Kidney glomerular epithelial cell (primary cell): ENCODE measurements around the gene RTL9.

ENCODE experiments used
- DNase-seq: peaks from one replicate; lab custom pipeline; 2025; lab: John Stamatoyannopoulos, UW

Gene RTL9

GRCh38 chrX:110341189-110342035 is 17.2 kb upstream of the RTL9 start:
- DNase-seq: no peak

GRCh38 chrX:110346681-110347080 is 12.0 kb upstream of the RTL9 start:
- DNase-seq: no peak

DNA sequence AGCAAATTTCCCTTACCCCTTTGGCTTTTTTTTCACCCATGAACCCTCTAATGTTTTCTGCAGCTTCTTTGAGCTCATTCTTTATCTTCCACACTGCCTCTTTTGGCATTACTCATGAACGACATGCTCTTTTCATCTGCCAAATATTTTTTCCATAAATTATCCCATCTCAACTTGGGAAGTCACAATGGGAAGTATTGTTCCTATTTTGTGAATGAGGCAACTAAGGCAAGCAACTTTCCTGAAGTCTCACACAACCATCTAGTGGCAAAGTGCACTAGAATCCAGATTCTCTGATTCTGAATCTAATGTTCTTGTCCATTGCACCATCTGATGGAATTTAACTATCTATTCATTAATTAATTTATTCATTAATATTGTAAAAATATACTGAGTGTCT is 625 bp downstream of the RTL9 start:
- DNase-seq: no peak

- no peak for DNase-seq
Observed at GRCh38 chrX:110363244-110363643, 4.6 kb downstream of the RTL9 start.

DNA sequence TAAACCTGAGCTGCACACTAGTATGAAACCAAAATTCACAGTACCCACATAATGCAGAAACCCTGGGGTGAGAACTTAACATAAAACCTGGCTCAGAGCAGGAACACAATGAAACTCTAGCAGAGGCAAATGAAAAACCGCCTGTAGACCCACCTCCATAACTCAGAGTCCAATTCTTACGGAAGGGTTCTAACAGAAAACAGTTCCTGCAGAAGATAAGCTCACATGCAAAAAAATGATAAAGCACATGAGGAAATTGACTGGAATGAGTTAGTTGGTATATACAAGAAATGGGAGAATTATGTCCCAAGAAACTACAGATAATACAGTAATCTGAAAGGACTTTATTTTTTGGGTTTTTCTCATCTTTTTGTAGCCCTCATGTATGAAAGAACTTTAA is 14.7 kb downstream of the RTL9 start:
- no peak for DNase-seq

DNA sequence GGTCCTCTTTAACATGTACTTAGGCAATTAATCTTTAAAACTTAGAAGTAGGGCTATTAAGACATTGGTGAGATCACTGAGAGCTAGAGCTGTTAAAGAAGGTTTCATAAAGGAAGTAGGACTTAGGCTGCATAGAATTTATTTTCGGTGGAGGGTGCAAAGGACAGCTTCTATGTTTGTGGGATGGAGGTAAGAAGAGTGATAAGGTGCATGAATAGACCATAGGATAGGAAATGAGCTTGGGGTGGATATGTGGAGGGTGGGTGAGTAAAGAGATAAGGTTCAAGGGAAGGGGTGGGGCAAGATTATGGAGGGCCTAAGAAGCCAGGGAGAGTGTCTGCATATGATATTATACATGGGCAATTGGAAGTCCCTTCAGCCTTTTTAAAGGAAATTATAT is 15.9 kb downstream of the RTL9 start:
- no peak for DNase-seq

DNA sequence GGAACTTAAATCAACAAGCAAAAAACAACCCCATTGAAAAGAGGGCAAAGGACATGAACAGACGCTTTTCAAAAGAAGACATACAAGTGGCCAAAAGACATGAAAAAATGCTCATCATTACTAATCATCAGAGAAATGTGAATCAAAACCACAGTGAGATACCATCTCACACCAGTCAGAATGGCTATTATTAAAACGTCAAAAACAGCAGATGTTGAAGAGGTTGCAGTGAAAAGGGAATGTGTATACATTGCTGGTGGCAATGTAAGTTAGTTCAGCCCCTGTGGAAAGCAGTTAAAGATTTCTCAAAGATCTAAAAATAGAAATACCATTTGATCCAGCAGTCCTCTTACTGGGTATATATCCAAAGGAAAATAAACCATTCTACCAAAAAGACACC is 22.6 kb downstream of the RTL9 start:
- DNase-seq: no peak

GRCh38 chrX:110383414-110383813 is 24.8 kb downstream of the RTL9 start:
- DNase-seq: peak; percentile 53

DNA sequence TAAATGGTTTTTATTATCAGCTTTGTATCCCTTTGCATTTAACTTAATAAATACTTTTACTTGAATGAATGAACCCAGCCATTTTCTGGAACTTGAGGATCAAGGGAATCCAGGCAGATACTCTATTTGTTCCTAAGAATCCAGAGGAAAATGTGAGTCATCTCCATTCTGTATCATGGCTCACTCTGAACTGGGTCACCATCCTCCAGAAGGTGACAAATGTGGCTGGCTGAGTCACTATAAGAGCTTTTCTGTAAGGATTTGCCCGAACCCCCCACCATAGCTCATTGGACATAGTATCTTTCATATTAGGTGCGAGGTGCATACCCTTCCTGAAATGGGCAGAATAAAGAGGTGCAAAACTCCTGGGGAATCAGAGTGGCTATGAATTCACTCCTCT is 25.8 kb downstream of the RTL9 start:
- DNase-seq: no peak

DNA sequence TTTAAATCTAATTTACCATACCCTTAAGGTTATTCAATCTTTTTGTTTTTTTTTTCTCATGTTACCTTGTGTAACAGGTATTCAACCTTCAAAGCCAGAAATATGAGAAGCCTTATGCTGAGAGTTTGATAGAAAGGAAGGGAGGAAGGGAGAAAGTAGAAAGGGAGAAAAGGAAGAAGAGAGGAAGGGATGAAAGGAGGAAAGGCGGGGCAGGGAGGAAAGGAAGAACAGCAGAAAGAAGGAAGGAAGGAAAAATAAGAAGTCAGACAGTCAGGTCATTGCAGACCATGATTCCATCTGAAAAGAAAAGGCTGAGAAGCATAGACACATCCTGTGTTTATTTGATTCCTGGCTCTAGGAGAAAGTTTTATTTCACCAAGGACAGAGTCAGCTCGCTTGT is 30.9 kb downstream of the RTL9 start:
- DNase-seq: no peak

- DNase-seq: no peak
Observed at GRCh38 chrX:110391086-110391485, 32.4 kb downstream of the RTL9 start.

DNA sequence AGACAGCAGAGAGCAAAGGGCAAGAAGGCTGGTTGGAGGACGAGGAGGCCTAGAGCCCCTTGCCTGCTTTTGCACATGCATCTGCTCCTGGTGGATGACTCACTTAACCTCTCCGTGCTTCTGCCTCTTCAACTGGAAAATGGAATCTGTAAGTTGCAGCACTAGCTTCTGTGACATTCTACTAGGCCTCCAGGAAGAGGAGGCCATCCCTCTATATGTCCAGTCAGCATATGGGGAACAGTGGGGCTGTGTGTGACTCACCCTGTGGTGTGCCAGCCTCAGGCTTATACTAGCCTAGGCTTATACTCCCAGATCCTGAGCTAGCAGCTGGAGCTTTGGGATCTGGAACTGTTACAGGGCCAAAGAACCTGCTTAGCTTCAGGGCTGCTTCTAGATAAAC is 36.0 kb downstream of the RTL9 start:
- DNase-seq: peak; percentile 61

GRCh38 chrX:110395877-110396276 is 37.2 kb downstream of the RTL9 start:
- no peak for DNase-seq

- no peak for DNase-seq
Observed at GRCh38 chrX:110396735-110397134, 38.1 kb downstream of the RTL9 start.

- DNase-seq: no peak
Observed at GRCh38 chrX:110397339-110397738, 38.7 kb downstream of the RTL9 start.

DNA sequence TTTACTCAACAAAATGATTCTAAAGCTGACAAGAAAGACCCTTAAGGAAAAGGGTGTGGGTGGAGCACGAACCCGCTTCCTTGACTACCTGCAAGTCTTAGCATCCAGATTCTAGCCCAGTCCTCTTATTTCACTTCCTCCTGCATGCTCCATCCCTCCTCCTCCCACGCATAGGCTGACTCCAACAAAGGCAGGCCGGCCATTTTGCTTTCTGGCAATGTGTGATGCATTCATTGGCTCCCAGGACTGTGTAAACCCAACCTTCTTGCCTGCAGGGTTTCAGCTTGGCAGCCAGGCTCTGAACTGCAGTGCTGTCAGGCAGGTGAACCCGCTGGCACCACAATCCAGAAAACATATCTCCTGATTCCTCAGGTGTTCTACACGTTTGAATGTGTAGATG is 39.3 kb downstream of the RTL9 start:
- DNase-seq: no peak

- peak; percentile 79 for DNase-seq
Observed at GRCh38 chrX:110399497-110399896, 40.8 kb downstream of the RTL9 start.

- DNase-seq: no peak
Observed at GRCh38 chrX:110399966-110400365, 41.3 kb downstream of the RTL9 start.

GRCh38 chrX:110401135-110401534 is 42.5 kb downstream of the RTL9 start:
- DNase-seq: no peak

DNA sequence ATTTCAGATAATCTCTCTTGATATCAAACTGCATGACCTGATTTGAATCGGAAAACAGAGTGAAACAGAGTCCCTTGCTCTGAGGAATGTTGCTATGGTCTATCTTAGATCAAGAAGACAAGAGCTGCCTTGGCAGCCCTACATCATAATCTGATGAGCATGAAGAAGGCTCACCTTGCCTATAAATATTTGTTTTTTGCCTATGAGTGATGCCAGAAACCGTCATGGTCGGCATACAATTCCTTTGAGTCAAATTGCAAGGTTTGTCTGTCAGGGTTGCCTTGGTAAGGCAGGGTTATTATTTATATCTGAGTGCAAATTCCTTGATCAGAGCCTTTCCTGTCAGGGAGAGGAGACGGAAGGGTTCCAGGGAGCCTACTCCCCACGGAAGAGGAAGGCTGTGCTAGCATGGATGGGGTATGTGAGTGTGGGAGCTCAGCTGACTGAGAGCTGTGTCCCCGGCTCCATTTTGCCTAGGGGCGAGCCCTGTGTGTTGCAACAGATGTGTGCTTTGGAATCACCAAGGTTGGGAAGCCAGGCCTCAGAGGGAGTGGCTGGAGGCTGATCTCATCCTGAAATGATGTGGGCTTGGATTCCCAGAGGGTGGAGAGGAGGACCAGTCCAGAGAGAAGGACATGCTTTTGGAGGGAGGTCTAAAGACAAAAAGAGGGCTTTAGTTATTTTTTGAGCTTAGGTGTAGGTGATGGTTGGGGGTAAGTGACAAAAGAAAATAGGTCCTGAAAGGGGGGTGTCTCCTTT is 43.6 kb downstream of the RTL9 start:
- DNase-seq: peak; percentile 44

- no peak for DNase-seq
Observed at GRCh38 chrX:110402850-110403221, 44.2 kb downstream of the RTL9 start.

GRCh38 chrX:110403441-110404238 is 45.0 kb downstream of the RTL9 start:
- DNase-seq: no peak

- no peak for DNase-seq
Observed at GRCh38 chrX:110404376-110404775, 45.7 kb downstream of the RTL9 start.
